Pancreas (tissue), 10 donors: Measurements from ENCODE around the gene BRCA2. TPM values are rescaled to one million over a fixed set of nuclear protein-coding genes. Genes with fewer than 3 reads are reported as not detected.
A peak's percentile ranks its signal among the peaks of the same experiment; 100 is the strongest.
"Not testable (repeated sequence)": the region's sequence is repeated elsewhere in the genome, so short reads cannot be mapped to it uniquely, and the experiment has no call there.

Experiments used
- ATAC-seq, 4 donors: fragments of 200-7000 bp; cut with Tn5 transposase; one replicate each; pipeline versions ENCODE4 v1.8.0 to v1.9.1; 2020; ENCODE audit warnings: mild to moderate bottlenecking in 4 of 4, moderate library complexity in 4 of 4
- DNase-seq, 6 donors: peaks; one replicate each; pipeline ENCODE4 v3.0.0-alpha.2; 2020
- FAIRE-seq: peaks from 2 replicates; lab custom pipeline; 2012; peaks lifted over from hg19 to GRCh38; lab: Jason Lieb, UNC
- H3K27ac ChIP-seq, 4 donors: fragments of 200-600 bp; sonication (generic); 1 replicate in 3 of 4; 2 replicates in 1 of 4; pipeline versions ENCODE4 v1.5.0 to v1.8.0; 2020
- H3K27me3 ChIP-seq, 4 donors: fragments of 200-600 bp; one replicate each; pipeline ENCODE4 v1.8.0; 2021
- H3K36me3 ChIP-seq, 3 donors: fragments of 200-600 bp; sonication (generic) in 1 of 3; one replicate each; pipeline versions ENCODE4 v1.5.0 to v1.8.0; 2020 to 2021
- H3K4me1 ChIP-seq, 3 donors: fragments of 200-600 bp; one replicate each; pipeline ENCODE4 v1.8.0; 2021
- H3K4me3 ChIP-seq, 4 donors: fragments of 200-600 bp; sonication (generic) in 2 of 4; one replicate each; pipeline versions ENCODE4 v1.5.0 to v1.8.0; 2020 to 2021
- H3K9me3 ChIP-seq, 4 donors: fragments of 200-600 bp; one replicate each; pipeline ENCODE4 v1.8.0; 2021
- WGBS, 2 donors: extraction: QIAGEN DNeasy Blood & Tissue Kit; methylation state at CpG; one replicate each; pipeline ENCODE4 v1.1.7; 2013; 5-methylcytosine and 5-hydroxymethylcytosine counted together
- intact Hi-C, 3 donors: fragments of 100-400 bp; cut with DNase I; formaldehyde crosslinking; loops; one replicate each; pipeline versions ENCODE4 v1.11.1 to v1.14.2; 2022
- polyA plus RNA-seq, 2 donors: library from polyadenylated mRNA; stranded (reverse); fragments of 200-250 nt; gene quantifications; one replicate each; pipeline ENCODE4 v1.2.3, GENCODE V29; 2013
- total RNA-seq, 6 donors: library from RNA; stranded (reverse); fragmentation: NEBNext Ultra II Directional in 4 of 6; extraction: Animal tissue kit (Norgen Biotek cat#: 25700) in 4 of 6; gene quantifications; one replicate each; pipeline versions ENCODE4 v1.2.1 to v1.2.4, GENCODE V29; 2021 to 2023
- TF ChIP-seq, protein P1 (sequence below), 4 donors: fragments of 200-600 bp; sonication (generic) in 3 of 4; IDR thresholded peaks; one replicate each; pipeline versions ENCODE4 v1.5.0 to v1.8.0; 2021; ENCODE audit warnings: antibody characterized with exemption in 4 of 4
- donor health status: healthy with polysubstance abuse.
- donor health status: DM: no; HTN: no; CAD: no; lungs with moderate emphysema.
- donor health status: DM: no; HTN: no; CAD: no.
- donor health status: control.
- donor health status: control.
- donor health status: Bipolar disorder and iron deficiency.
- donor health status: DM: yes; HTN: yes; CAD: no.
- donor health status: DM: no; HTN: no; CAD: no.
- donor health status: DM: no; HTN: no; CAD: no.
- donor health status: DM: yes; HTN: yes; CAD: no.

BRCA2 gene
- total and polyA plus RNA-seq, 8 donors: 0.07 to 1.4 (median 0.76) TPM

DNA sequence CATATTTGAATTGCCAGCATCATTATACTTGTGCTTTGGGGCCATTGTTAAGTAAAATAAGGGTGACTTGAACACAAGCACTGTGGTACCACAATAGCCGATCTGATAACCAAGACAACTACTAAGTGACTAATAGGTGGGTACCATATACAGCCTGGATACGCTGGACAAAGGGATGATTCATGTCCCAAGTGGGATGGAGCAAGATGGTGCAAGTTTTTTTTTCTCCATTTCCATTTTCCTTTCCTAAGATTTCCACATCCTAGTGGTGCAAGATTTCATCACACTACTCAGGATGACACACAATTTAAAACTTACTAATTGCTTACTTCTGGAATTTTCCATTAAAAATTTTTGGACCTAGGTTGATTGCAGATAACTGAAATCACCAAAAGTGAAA, 15.1 kb downstream of the BRCA2 start:
- no peak for DNase-seq
- no peak overlapping the region for H3K4me3 ChIP-seq
- intact Hi-C loops: no loop called here
- no peaks in the 10 kb centered on the region for H3K4me1 ChIP-seq
- ATAC-seq: peak in 1 of 4 donors; percentile 18
- TF ChIP-seq, protein P1, sequence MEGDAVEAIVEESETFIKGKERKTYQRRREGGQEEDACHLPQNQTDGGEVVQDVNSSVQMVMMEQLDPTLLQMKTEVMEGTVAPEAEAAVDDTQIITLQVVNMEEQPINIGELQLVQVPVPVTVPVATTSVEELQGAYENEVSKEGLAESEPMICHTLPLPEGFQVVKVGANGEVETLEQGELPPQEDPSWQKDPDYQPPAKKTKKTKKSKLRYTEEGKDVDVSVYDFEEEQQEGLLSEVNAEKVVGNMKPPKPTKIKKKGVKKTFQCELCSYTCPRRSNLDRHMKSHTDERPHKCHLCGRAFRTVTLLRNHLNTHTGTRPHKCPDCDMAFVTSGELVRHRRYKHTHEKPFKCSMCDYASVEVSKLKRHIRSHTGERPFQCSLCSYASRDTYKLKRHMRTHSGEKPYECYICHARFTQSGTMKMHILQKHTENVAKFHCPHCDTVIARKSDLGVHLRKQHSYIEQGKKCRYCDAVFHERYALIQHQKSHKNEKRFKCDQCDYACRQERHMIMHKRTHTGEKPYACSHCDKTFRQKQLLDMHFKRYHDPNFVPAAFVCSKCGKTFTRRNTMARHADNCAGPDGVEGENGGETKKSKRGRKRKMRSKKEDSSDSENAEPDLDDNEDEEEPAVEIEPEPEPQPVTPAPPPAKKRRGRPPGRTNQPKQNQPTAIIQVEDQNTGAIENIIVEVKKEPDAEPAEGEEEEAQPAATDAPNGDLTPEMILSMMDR (IDR thresholded peaks at IDR 0.05): no peak
- H3K27ac ChIP-seq: no peak overlapping the region
- 92 to 95% methylated on average over 2 of the region's 2 CpGs for WGBS, 2 donors
- no peaks in the 10 kb centered on the region for H3K9me3 ChIP-seq
- FAIRE-seq: no peak
- no peaks in the 10 kb centered on the region for H3K36me3 ChIP-seq
- no peaks in the 10 kb centered on the region for H3K27me3 ChIP-seq

DNA sequence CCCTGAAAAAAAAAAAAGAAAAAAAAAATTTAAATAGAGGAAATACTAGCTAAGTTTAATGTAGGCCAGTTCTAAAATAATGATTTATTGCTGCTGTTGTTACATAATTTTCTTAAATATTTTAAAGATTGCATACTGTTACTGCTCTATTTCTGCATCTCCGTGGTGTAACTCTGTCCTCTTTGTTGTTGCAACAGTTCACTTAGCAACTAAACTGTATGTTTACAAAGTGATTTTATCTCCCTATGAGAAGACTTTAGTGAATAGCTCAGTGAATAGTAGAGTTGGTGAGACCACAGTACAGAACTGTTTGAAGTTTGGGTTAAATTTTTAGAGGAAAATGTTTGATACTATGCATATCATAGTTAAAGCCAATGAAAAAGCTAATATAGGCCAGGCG, 19.4 kb downstream of the BRCA2 start:
- ATAC-seq (no peak), FAIRE-seq (no peak), DNase-seq (no peak)
- 96 to 99% methylated on average over 2 of the region's 2 CpGs for WGBS, 2 donors
- TF ChIP-seq, protein P1 (IDR thresholded peaks at IDR 0.05): no peak
- no peaks in the 10 kb centered on the region for H3K36me3 ChIP-seq
- no peaks in the 10 kb centered on the region for H3K27me3 ChIP-seq
- H3K9me3 ChIP-seq: no peaks in the 10 kb centered on the region
- no peak overlapping the region for H3K4me3 ChIP-seq
- no peaks in the 10 kb centered on the region for H3K4me1 ChIP-seq
- intact Hi-C loops: no loop called here
- H3K27ac ChIP-seq: no peak overlapping the region

DNA sequence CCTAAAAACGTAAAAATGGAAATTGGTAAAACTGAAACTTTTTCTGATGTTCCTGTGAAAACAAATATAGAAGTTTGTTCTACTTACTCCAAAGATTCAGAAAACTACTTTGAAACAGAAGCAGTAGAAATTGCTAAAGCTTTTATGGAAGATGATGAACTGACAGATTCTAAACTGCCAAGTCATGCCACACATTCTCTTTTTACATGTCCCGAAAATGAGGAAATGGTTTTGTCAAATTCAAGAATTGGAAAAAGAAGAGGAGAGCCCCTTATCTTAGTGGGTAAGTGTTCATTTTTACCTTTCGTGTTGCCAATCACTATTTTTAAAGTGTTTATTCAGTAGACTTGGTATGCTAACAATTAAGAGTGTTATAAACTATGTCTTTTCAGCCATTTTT, 25.6 kb downstream of the BRCA2 start:
- H3K4me3 ChIP-seq: no peak overlapping the region
- no peaks in the 10 kb centered on the region for H3K36me3 ChIP-seq
- no peak overlapping the region for H3K27ac ChIP-seq
- H3K27me3 ChIP-seq: no peaks in the 10 kb centered on the region
- no peaks in the 10 kb centered on the region for H3K9me3 ChIP-seq
- intact Hi-C loops: no loop called here
- FAIRE-seq: no peak
- TF ChIP-seq, protein P1 (IDR thresholded peaks at IDR 0.05): no peak
- no peak for ATAC-seq
- no peak for DNase-seq
- H3K4me1 ChIP-seq: no peaks in the 10 kb centered on the region
- 86 to 92% methylated on average over 3 of the region's 3 CpGs for WGBS, 2 donors

DNA sequence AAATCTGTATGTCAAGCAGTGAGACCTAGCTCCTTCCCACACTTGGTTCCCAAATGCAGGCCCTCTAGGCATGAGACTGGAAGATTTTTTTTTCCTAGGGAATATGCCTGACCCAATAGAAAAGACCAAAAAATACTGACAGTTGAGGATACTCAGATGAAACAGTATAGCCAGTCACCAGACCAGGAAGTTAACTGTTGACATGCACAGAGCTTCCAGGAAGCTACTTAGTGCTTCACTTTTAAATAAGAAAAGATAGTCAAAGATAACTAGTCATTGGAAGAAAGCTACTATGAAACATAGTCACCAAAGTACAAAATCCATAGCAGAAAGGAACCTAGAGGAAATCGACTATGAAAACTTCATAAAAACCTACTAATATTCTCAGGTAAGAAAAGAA, 32.3 kb downstream of the BRCA2 start:
- WGBS, 2 donors: 42 to 97% methylated on average over 1 of the region's 1 CpG
- H3K27me3 ChIP-seq: no peaks in the 10 kb centered on the region
- H3K4me3 ChIP-seq: no peak overlapping the region
- no peaks in the 10 kb centered on the region for H3K4me1 ChIP-seq
- intact Hi-C loops: no loop called here
- DNase-seq (no peak), FAIRE-seq (no peak), ATAC-seq (no peak)
- no peak overlapping the region for H3K27ac ChIP-seq
- H3K9me3 ChIP-seq: no peaks in the 10 kb centered on the region
- no peaks in the 10 kb centered on the region for H3K36me3 ChIP-seq
- TF ChIP-seq, protein P1 (IDR thresholded peaks at IDR 0.05): no peak

DNA sequence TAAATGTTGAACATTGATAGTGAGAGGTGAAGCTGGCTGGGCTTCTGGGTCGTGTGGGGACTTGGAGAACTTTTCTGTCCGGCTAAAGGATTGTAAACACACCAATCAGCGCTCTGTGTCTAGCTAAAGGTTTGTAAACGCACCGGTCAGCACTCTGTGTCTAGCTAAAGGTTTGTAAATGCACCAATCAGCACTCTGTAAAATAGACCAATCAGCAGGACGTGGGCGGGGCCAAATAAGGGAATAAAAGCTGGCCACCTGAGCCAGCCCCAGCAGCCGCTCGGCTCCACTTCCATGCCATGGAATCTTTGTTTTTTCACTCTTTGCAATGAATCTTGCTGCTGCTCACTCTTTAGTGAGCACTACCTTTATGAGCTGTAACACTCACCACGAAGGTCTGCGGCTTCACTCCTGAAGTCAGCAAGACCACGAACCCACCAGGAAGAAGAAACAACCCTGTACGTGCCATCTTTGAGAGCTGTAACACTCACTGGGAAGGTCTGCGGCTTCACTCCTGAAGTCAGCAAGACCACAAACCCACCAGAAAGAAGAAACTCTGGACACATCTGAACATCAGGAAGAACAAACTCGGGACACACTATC, 35.6 kb downstream of the BRCA2 start:
- intact Hi-C loops, FAIRE-seq, H3K4me1 ChIP-seq, H3K36me3 ChIP-seq, H3K27ac ChIP-seq, ATAC-seq, H3K9me3 ChIP-seq, DNase-seq, H3K4me3 ChIP-seq, H3K27me3 ChIP-seq: not testable (repeated sequence)
- 91 to 94% methylated on average over 15 of the region's 15 CpGs for WGBS, 2 donors
